Peyer's patch (tissue), 4 donors: ENCODE measurements around the gene MYD88.
A peak's percentile ranks its signal among the peaks of the same experiment; 100 is the strongest.

ENCODE experiments used
- CTCF ChIP-seq, 6 experiments: fragments of 450-650 bp in 4 of 6; fragments of 200-600 bp in 2 of 6; sonication (generic) in 1 of 6; IDR thresholded peaks; one replicate each; pipeline ENCODE4 v1.5.1; 2017 to 2019; ENCODE audit warnings: antibody characterized with exemption in 6 of 6, mild to moderate bottlenecking in 3 of 6, moderate library complexity in 1 of 6
- POLR2A ChIP-seq, 2 donors: fragments of 450-650 bp; IDR thresholded peaks; one replicate each; pipeline ENCODE4 v1.5.1; 2017; ENCODE audit warnings: antibody characterized with exemption in 2 of 2, mild to moderate bottlenecking in 2 of 2, moderate library complexity in 2 of 2

GRCh38 chr3:38163117-38163840, 24.8 kb downstream of the MYD88 start:
- peak in 3 of 6 experiments; percentile 15 to 28 (median 24) for TF ChIP-seq CTCF (IDR thresholded peaks at IDR 0.05)
- no peak for TF ChIP-seq POLR2A (IDR thresholded peaks at IDR 0.05)
